LoVo (cell line): Measurements from ENCODE around the gene XDH.
A peak's percentile ranks its signal among the peaks of the same experiment; 100 is the strongest.

Experiments used
- DNase-seq: peaks from one replicate; pipeline ENCODE4 v3.0.0-alpha.2; 2016; ENCODE audit warnings: low spot score

The XDH gene

GRCh38 chr2:31365348-31365747, 49.2 kb downstream of the XDH start:
- DNase-seq: no peak

DNA sequence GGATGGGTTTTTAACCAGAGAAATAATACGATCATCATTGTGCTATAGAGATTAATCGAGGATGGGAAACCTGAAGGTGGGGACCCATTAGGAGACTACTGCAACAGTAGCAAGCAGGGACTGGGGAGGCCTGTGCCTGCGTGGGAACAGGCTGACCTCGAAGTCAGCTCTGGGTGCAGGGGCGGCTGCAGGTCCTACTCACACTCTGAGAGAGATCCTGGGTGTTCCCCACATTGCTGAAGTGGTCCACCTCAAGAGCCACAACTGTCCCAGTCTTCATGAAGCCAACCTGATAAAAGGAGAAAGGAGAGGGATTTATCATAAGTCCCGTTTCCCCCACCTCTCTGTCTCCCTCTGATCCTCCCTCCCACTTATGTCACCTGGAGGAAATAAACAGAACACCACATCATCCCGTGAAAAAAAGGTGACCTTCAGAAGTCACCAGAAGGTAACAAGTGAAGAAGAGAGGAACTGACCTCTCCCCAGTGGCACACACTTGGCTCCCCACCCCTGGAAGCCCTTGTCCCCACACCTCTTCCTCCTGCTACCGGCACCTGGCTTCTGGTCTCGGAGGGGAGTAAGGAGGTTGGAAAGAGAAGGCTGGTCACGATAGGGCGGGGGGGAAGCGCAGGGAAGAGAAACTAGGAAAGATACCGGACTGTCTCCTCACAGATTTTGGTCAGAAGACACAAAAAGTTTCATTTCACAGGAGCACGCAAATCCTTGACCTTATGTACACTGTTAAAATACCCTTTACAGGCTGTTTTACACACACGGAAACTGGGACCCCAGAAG, 50.4 kb downstream of the XDH start:
- DNase-seq: no peak

DNA sequence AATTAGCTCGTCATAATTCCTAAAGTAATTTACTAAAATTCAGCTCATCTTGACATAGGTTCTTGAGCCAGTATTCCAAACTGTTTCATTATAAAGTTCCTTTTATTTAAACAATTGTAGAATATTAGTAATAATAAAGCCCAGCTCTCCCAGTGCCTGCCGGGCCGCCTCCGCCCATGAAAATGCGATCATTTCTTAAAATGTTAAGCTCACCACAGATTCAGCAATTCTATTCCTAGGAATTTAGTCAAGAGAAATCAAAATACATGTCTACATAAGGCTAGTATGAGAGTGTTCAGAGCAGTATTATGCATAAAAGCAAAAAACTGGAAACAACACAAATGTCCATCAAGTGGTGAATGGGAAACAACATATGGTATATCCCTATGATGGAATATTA, 52.0 kb downstream of the XDH start:
- no peak for DNase-seq

- DNase-seq: no peak
Observed at GRCh38 chr2:31359229-31359628, 55.3 kb downstream of the XDH start.

- peak; percentile 6 for DNase-seq
Observed at GRCh38 chr2:31354837-31355236, 59.7 kb downstream of the XDH start.

DNA sequence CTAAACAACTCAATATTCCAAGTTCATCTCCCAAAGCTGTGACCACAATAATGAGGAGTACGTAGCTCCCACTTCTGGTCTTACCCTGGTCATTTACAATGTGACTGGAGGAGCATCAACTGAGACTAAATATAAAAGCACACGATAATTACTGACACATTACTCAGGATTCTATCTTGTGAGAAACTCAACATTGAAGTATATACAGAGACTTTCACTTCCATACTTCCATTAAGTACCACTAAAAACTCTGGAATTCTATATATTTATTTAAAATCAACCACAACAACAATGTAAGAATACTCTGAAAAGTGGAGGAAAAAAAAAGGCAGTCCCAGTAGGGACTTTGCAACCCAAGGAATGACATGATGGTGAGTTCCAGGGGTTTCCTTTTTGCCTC, 61.4 kb downstream of the XDH start:
- DNase-seq: no peak

GRCh38 chr2:31349684-31350083, 64.9 kb downstream of the XDH start:
- no peak for DNase-seq

DNA sequence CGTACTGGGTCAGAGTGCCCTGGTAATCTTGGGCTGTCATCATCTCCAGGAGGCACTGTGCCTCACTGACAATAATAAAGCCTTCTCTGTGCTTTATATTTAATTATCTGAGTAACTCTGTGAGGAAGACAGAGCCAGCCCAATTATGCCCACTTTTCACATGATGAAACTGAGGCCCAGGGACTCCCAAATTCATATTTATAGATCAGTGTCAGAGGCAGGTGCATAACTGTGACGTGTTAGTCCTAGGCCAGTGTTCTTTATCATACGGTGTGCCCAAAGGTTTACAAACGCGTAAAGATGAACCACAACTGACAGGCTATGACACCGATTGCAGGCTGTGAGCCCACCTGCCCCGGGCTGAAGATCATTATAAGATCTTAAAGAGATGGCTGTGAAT, 65.4 kb downstream of the XDH start:
- no peak for DNase-seq

DNA sequence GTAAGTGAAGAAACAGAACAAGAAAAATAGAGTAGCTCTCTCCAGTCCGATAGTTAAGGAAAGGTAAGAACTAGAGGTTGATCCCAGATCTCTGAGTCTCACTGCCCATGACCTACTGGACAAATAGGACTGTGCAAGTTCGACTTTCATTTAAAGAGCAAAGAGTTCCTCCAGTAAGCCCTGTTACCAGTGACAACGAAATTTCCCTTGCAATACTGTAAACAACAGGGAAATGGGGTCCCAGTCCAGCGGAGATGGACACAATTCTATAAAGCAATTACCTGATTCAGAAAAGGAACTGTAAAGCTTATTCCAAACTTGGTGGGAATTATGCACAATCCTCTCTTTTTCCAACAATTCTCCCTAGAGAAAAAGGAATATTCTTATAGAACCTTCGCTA, 65.9 kb downstream of the XDH start:
- DNase-seq: no peak

DNA sequence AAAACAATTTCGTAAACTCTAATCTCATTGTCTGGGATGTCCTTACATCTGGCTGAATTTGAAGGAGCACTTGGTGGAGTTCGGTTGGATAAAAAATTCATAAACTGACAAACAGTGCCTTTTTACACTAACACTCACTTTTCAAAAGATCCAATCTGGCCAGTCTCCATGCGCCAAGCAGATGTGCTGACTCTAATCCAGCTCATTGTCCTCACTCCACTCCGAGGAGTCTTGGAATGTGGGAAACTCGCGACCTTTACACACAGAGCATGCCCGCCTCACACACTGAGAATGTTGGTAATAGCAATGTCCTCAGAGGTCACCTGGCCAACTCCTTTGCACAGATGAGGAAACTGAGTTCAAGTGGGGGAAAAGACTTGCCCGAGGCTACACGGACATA, 66.8 kb downstream of the XDH start:
- no peak for DNase-seq

GRCh38 chr2:31347319-31347718, 67.2 kb downstream of the XDH start:
- no peak for DNase-seq

GRCh38 chr2:31344447-31344846, 70.1 kb downstream of the XDH start:
- DNase-seq: no peak

DNA sequence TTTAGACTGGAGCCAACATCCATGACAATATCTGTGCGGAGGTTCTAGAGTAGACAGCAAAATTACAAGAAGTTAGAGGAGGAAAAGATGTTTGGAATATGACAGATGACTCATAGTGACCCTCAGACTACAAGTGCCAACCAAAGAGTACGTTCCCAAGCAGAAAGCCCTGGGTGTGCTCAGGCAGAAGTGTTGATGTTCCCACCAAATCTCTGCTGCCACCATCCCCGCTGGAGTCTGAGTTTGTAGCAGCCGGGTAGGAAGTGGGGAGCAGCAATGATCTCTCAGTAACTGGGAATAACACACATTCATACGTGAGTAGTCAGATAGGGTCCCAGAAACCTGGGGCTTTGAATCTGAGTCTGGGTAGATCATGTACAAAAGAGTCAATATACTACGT, 73.2 kb downstream of the XDH start:
- no peak for DNase-seq

DNA sequence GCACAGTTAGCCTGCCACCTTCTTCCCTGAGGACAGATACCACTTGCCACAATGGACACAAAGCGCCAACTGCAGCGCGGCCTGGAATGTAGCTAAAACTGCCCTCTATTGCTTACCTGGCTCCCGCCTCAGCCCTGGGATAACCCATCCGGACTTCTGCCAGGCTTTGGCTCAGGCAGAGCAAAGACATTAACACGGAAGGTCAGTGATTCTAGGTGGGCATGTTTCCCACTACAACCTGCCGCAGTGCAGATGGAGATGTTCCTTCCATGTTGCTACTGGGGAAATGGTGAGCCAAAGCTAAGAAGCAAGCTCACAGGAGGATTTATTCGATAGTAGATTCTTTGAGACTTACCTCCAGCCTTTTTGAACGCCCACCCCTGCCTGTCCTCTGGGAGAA, 74.8 kb downstream of the XDH start:
- DNase-seq: no peak

DNA sequence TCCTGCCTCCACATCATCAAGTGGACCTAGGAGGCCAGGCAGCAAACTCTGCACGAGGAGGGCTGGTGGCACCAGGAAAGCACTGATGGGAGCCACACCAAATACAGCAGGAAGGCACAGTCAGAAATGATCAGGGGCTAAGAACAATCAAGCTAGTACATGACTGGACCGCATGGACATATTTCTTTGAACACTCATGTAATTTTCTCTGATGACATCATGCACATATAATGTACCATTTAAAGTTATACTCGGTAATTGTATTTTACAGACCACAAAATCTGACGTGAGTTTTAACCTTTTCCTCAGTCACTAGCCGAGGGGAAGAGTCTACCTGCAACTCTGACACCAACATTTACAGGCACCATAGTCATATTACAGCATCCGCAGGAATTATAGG, 76.7 kb downstream of the XDH start:
- no peak for DNase-seq

DNA sequence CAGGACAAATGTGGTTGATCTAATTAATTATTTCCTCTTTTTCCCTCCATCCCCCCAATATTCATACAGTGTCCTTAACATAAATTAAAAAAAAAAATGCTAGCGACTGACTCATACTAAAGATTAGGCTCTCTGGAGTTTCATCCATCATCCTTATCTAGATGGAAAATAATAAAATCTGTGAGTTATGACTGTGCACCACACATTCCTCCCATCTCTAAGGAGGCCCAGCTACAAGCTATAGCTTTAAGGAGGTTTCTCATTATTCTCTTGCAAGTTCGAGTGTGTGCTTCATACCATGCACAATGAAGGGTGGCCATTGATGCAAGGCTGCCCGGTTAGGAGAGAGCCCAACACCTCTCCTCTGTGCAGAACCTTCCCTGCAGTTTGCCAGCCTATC, 77.3 kb downstream of the XDH start:
- no peak for DNase-seq

- DNase-seq: no peak
Observed at GRCh38 chr2:31335921-31336585, 78.5 kb downstream of the XDH start.

- no peak for DNase-seq
Observed at GRCh38 chr2:31334311-31335026, 80.1 kb downstream of the XDH start.

DNA sequence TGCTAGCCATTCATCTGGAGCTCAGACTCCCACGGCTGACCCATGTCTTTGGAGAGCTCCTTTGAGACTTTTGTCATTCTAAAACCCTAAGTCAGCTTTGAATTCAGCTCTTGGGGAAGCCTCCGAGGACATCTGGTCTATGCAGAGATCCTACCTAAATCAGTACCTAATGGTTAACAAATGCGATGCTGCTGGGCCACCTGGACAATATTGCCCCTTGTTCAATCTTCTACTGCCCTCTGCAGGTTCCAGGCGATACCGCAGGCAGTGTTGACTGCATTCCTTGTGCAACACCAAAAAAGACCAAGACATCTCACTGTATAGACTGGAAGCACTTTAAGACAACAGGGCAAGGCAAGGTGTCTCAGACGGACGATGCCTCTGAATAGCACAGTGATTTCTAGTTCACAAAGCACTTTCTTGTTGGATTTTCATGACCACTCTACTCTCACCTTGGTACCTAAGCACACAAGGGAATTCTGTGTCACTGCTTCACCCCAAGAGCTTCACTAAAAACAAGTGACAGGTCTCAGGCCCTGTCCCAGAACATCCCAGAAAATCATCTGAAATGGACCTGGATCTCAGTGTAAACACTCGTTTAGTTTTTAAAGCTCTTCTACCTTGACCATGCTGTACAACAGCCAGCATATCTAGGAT, 80.9 kb downstream of the XDH start:
- peak; percentile 73 for DNase-seq

GRCh38 chr2:31333046-31333445, 81.5 kb downstream of the XDH start:
- no peak for DNase-seq

GRCh38 chr2:31332521-31332920, 82.0 kb downstream of the XDH start:
- no peak for DNase-seq

- DNase-seq: no peak
Observed at GRCh38 chr2:31331156-31331555, 83.4 kb downstream of the XDH start.
